ENCODE measurements around the gene GABARAP. TPM values are rescaled to one million over a fixed set of nuclear protein-coding genes. Genes with fewer than 3 reads are reported as not detected.

GABARAP gene
- total and polyA plus RNA-seq, 2 of the 8 experiments (the other 6 are each of a cell fraction or from before 2014, with no cell fraction given) = 252 to 581 TPM

GRCh38 chr17:7234083-7234951, 7.9 kb downstream of the GABARAP start, which contains the start of gene DVL2 (continued):
- peak; percentile 99 for TF ChIP-seq ATF3 (IDR thresholded peaks at IDR 0.05; ENCODE audit: insufficient read depth, low read depth, low read length)
- peak; percentile 84 for TF ChIP-seq PHF8 (conservative IDR thresholded peaks at IDR 0.05; ENCODE audit: low read depth, low read length)
- peak; percentile 66 to 89 for TF ChIP-seq POLR2A (IDR thresholded peaks at IDR 0.05; ENCODE audit: control extremely low read depth in 1 of 2, low read depth in 2 of 2, low read length in 2 of 2)
- TF ChIP-seq NRF1 (IDR thresholded peaks at IDR 0.05; ENCODE audit: low read depth, low read length) = peak; percentile 17
- TF ChIP-seq CHD2 (IDR thresholded peaks at IDR 0.05; ENCODE audit: low read length) = peak; percentile 21; the same call in 1 of the 2 replicates
- peak; percentile 78 for TF ChIP-seq E2F6 (IDR thresholded peaks at IDR 0.05)
- no peak for TF ChIP-seq CEBPB (IDR thresholded peaks at IDR 0.05; ENCODE audit: low read depth, low read length)
- TF ChIP-seq EP300 (IDR thresholded peaks at IDR 0.05; ENCODE audit: borderline replicate concordance in 1 of 2, low read depth in 2 of 2, low read length in 2 of 2) = 0 out of 3 replicates have a peak, but pooled peaks of 1 of the 2 experiments have one; percentile 61
- no peak for TF ChIP-seq JUND (IDR thresholded peaks at IDR 0.05; ENCODE audit: low read length)
- peak; percentile 52; the same call in 1 of the 2 replicates for TF ChIP-seq TAF1 (IDR thresholded peaks at IDR 0.05; ENCODE audit: low read depth, low read length)
- TF ChIP-seq KDM4A (IDR thresholded peaks at IDR 0.05; ENCODE audit: low read depth, low read length, severe bottlenecking) = peak; percentile 85
- peak; percentile 97 for TF ChIP-seq POLR2AphosphoS5 (IDR thresholded peaks at IDR 0.05; ENCODE audit: low read depth, low read length)
- peak; percentile 100 for TF ChIP-seq USF2 (IDR thresholded peaks at IDR 0.05; ENCODE audit: low read length)
- 0 out of 4 replicates have a peak, but pooled peaks of 1 of the 2 experiments have one; percentile 52 for TF ChIP-seq HDAC2 (IDR thresholded peaks at IDR 0.05; ENCODE audit: borderline replicate concordance in 1 of 2, low read depth in 2 of 2, low read length in 2 of 2)
- peak; percentile 67 for TF ChIP-seq CREB1 (IDR thresholded peaks at IDR 0.05)
- peak; percentile 47; the same call in 1 of the 2 replicates for TF ChIP-seq TBP (IDR thresholded peaks at IDR 0.05; ENCODE audit: low read depth, low read length)
- TF ChIP-seq RFX5 (IDR thresholded peaks at IDR 0.05; ENCODE audit: borderline replicate concordance, low read depth, low read length) = no peak
